CD4-positive, CD25-positive, alpha-beta regulatory T cell (primary cell): ENCODE results near the gene CEP20. TPM values are rescaled to one million over a fixed set of nuclear protein-coding genes. Genes with fewer than 3 reads are reported as not detected.
"Not testable (repeated sequence)": the region's sequence is repeated elsewhere in the genome, so short reads cannot be mapped to it uniquely, and the experiment has no call there.

ENCODE experiments used
- ATAC-seq, 2 donors: fragments of 150-1000 bp; cut with Tn5 transposase; one replicate each; pipeline ENCODE4 v1.10.0; 2021; ENCODE audit warnings: low read depth in 2 of 2, moderate number of reproducible peaks in 2 of 2, moderate library complexity in 1 of 2
- DNase-seq, 3 donors: peaks; one replicate each; pipeline versions ENCODE4 v3.0.0 to v3.0.0-alpha.2; 2012 to 2022; ENCODE audit warnings: mixed read lengths in 1 of 3
- H3K27ac ChIP-seq: one replicate; pipeline ENCODE4 v1.7.0; 2013; ENCODE audit warnings: mild to moderate bottlenecking, low read length; ENCODE audit not compliant: insufficient read depth, poor library complexity, severe bottlenecking
- H3K27me3 ChIP-seq: one replicate; pipeline ENCODE4 v1.7.0; 2013; ENCODE audit warnings: low read length; ENCODE audit not compliant: control insufficient read depth, insufficient read depth
- H3K36me3 ChIP-seq: one replicate; pipeline ENCODE4 v1.7.0; 2013; ENCODE audit warnings: mild to moderate bottlenecking, low read length, moderate library complexity; ENCODE audit not compliant: control insufficient read depth, insufficient read depth
- H3K4me1 ChIP-seq: 2 replicates; pipeline ENCODE4 v1.7.0; 2013; ENCODE audit warnings: mild to moderate bottlenecking, low read length; ENCODE audit not compliant: insufficient read depth, control insufficient read depth, poor library complexity, severe bottlenecking
- H3K4me3 ChIP-seq: one replicate; pipeline ENCODE4 v1.7.0; 2013; ENCODE audit warnings: low read depth, mild to moderate bottlenecking, low read length, moderate library complexity
- H3K9me3 ChIP-seq, 2 experiments: 1 replicate in 1 of 2; 2 replicates in 1 of 2; pipeline ENCODE4 v1.7.0; 2013; ENCODE audit warnings: low read length in 2 of 2, mild to moderate bottlenecking in 1 of 2, moderate library complexity in 1 of 2; ENCODE audit not compliant: control insufficient read depth in 2 of 2
- H3K27ac Mint-ChIP-seq, 3 donors: one replicate each; pipeline ENCODE4 v1.8.0; 2020 to 2022; ENCODE audit warnings: mild to moderate bottlenecking in 3 of 3, mixed read lengths in 3 of 3, moderate library complexity in 2 of 3
- H3K27me3 Mint-ChIP-seq: one replicate; pipeline ENCODE4 v1.8.0; 2022; ENCODE audit warnings: mild to moderate bottlenecking, mixed read lengths
- H3K36me3 Mint-ChIP-seq: one replicate; pipeline ENCODE4 v1.8.0; 2020; ENCODE audit warnings: mixed read lengths
- H3K4me1 Mint-ChIP-seq, 4 donors: one replicate each; pipeline ENCODE4 v1.8.0; 2020 to 2022; ENCODE audit warnings: mixed read lengths in 4 of 4, mild to moderate bottlenecking in 1 of 4
- H3K4me3 Mint-ChIP-seq, 4 donors: one replicate each; pipeline ENCODE4 v1.8.0; 2020 to 2022; ENCODE audit warnings: mild to moderate bottlenecking in 4 of 4, mixed read lengths in 4 of 4, moderate library complexity in 3 of 4
- H3K9me3 Mint-ChIP-seq, 7 donors: one replicate each; pipeline ENCODE4 v1.8.0; 2020 to 2022; ENCODE audit warnings: mixed read lengths in 7 of 7, mild to moderate bottlenecking in 3 of 7, moderate library complexity in 2 of 7
- polyA plus RNA-seq, 4 donors: library from polyadenylated mRNA; unstranded; fragments of 300-500 nt; fragmentation: Illumina TruSeq; gene quantifications; one replicate each; pipeline ENCODE4 v1.2.3, GENCODE V29; 2021
- total RNA-seq: library from RNA; stranded (reverse); gene quantifications from one replicate; pipeline ENCODE4 v1.2.3, GENCODE V29; 2022

CEP20 gene
- 14.8 TPM for total RNA-seq
- 10 to 100 TPM; 29.0 to 33.5 (median 31.6) TPM for polyA plus RNA-seq

DNA sequence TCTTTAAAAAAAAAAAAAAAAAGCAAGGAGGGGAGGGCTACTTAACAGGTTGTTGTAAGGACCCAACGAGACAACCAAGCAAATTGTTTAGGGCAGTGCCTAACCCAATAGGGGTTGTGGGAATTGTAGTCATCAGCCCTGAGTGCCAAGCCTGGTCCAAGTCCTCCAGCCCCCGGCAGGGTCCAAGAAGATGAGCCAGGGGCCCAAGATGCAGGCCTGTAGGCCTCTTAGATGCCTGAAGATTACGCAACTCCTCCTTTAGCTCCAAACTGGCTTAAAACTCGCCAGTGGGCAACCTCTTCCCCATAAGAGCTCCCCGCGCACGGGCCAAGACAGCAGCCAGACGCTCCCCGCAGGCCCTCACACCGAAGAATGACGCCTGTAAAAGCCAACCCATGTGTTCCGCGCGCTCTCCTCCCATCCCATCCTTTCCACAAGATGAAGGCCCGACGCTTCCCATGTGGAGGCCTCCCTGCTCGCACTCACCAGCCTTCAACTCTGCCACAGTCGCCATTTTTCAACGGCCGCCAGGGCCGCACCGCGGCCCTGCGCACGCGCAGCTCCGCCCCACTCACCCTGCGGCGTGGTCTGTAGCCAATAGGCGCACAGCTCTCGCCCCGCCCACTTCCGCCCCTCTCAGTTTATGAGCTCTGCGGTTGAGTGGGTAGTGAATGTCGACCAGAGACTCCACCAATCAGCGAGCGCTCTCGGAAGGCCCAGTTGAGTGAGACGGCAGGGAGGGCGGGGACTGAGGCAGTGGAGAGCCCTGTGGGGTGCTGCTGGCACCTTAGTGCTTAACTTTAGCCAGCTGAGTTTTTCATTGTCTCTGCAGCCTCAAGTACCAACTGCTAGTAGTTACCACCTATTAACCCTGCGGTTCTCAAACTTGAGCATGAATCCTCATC is at the start of gene CEP20:
CEP20 (minus strand) TSS at position 532 of the 905 bp plus-strand sequence; CDS start at position 514, 18 bp downstream.
- Mint-ChIP-seq H3K27me3 (no peaks in the 10 kb centered on the region), H3K4me1 (peaks cover 25 to 43% (median 31%) of the 10 kb centered on the region in 4 donors), H3K27ac (peak within 1 kb of the TSS; percentile 97 to 99 (median 99)), H3K9me3 (no peaks in the 10 kb centered on the region), H3K4me3 (peak within 1 kb of the TSS; percentile 98 to 100 (median 99)), H3K36me3 (no peaks in the 10 kb centered on the region)
- Histone ChIP-seq H3K27me3 (no peaks in the 10 kb centered on the region), H3K4me1 (peaks cover 20% of the 10 kb centered on the region), H3K27ac (peak within 1 kb of the TSS; percentile 73), H3K36me3 (peaks cover 6% of the 10 kb centered on the region), H3K4me3 (peak within 1 kb of the TSS; percentile 97), H3K9me3 (no peaks in the 10 kb centered on the region)
- ATAC-seq = peak; percentile 98 to 99
- DNase-seq = peak; percentile 100

- H3K4me1 ChIP-seq, H3K27ac Mint-ChIP-seq, H3K27ac ChIP-seq, H3K4me3 ChIP-seq, H3K36me3 ChIP-seq, H3K9me3 ChIP-seq, H3K27me3 Mint-ChIP-seq, H3K4me3 Mint-ChIP-seq, ATAC-seq, H3K36me3 Mint-ChIP-seq, H3K9me3 Mint-ChIP-seq, DNase-seq, H3K27me3 ChIP-seq: not testable (repeated sequence)
- peaks cover 0 to 13% (median 6%) of the 10 kb centered on the region in 4 donors for H3K4me1 Mint-ChIP-seq
Measured at GRCh38 chr16:15936809-15937208, 48.4 kb upstream of the CEP20 start.

DNA sequence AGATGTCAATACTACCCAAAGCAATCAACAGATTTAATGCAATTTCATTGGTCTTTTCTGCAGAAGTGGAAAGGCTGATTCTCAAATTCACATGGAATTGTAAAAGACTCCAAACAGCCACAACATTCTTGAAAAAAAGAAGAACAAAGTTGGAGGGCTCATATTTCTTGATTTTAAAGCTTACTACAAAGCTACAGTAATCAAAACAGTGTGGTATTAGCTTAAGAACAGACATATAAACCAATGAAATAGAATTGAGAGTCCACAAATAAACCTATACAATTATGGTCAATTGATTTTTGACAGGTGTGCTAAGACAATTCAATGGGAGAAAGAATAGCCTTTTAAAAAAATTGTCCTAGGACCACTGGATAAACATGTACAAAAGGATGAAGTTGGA is 46.6 kb upstream of the CEP20 start:
- H3K4me3 ChIP-seq = no peak overlapping the region
- no peaks in the 10 kb centered on the region for H3K27me3 ChIP-seq
- H3K4me1 ChIP-seq = no peaks in the 10 kb centered on the region
- no peaks in the 10 kb centered on the region for H3K9me3 ChIP-seq
- H3K27ac ChIP-seq = no peak overlapping the region
- H3K27me3 Mint-ChIP-seq = peaks cover 4% of the 10 kb centered on the region
- peaks cover 0 to 7% (median 2%) of the 10 kb centered on the region in 4 donors for H3K4me1 Mint-ChIP-seq
- H3K9me3 Mint-ChIP-seq = no peaks in the 10 kb centered on the region
- H3K36me3 Mint-ChIP-seq = no peaks in the 10 kb centered on the region
- no peak for ATAC-seq
- H3K4me3 Mint-ChIP-seq = no peak overlapping the region
- no peak overlapping the region for H3K27ac Mint-ChIP-seq
- H3K36me3 ChIP-seq = no peaks in the 10 kb centered on the region
- DNase-seq = no peak

GRCh38 chr16:15933781-15934180 is 45.4 kb upstream of the CEP20 start:
- H3K27ac ChIP-seq = no peak overlapping the region

DNA sequence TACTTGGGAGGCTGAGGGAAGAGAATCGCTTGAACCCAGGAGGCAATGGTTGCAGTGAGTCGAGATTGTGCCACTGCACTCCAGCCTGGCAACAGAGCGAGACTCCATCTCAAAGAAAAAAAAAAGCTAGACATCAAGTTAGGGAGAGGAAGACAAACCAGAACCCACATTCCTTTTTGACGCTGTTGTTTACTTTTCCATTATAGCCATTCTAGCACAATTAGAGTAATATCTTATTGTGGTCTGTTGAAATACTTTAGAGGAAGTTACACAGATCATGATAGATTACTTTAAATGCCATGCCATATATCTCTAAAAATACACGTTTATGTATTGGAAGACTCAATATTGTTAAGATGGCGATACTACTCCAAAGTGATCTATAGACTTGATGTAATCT is 44.5 kb upstream of the CEP20 start:
- H3K27me3 ChIP-seq = no peaks in the 10 kb centered on the region
- no peak for DNase-seq
- no peak overlapping the region for H3K27ac ChIP-seq
- Mint-ChIP-seq H3K4me3 (peak overlapping the region in 1 of 4 donors; percentile 7), H3K36me3 (no peaks in the 10 kb centered on the region), H3K9me3 (no peaks in the 10 kb centered on the region), H3K27me3 (peaks cover 4% of the 10 kb centered on the region), H3K4me1 (no peaks in the 10 kb centered on the region), H3K27ac (no peak overlapping the region)
- no peaks in the 10 kb centered on the region for H3K4me1 ChIP-seq
- ATAC-seq = no peak
- H3K4me3 ChIP-seq = no peak overlapping the region
- H3K36me3 ChIP-seq = no peaks in the 10 kb centered on the region
- H3K9me3 ChIP-seq = no peaks in the 10 kb centered on the region

More at GRCh38 chr16:15933781-15934180, 45.4 kb upstream of the CEP20 start:
- Mint-ChIP-seq H3K27ac (no peak overlapping the region), H3K27me3 (peaks cover 4% of the 10 kb centered on the region), H3K4me1 (no peaks in the 10 kb centered on the region), H3K36me3 (no peaks in the 10 kb centered on the region), H3K9me3 (no peaks in the 10 kb centered on the region), H3K4me3 (no peak overlapping the region)
- H3K27me3 ChIP-seq = no peaks in the 10 kb centered on the region
- no peak for ATAC-seq
- no peak overlapping the region for H3K4me3 ChIP-seq
- no peak for DNase-seq
- no peaks in the 10 kb centered on the region for H3K9me3 ChIP-seq
- no peaks in the 10 kb centered on the region for H3K4me1 ChIP-seq
- H3K36me3 ChIP-seq = no peaks in the 10 kb centered on the region

- H3K27ac ChIP-seq = no peak overlapping the region
- H3K36me3 ChIP-seq = no peaks in the 10 kb centered on the region
- no peaks in the 10 kb centered on the region for H3K27me3 ChIP-seq
- no peaks in the 10 kb centered on the region for H3K4me1 ChIP-seq
- Mint-ChIP-seq H3K4me3 (no peak overlapping the region), H3K9me3 (no peaks in the 10 kb centered on the region), H3K4me1 (no peaks in the 10 kb centered on the region), H3K27ac (no peak overlapping the region), H3K36me3 (no peaks in the 10 kb centered on the region), H3K27me3 (no peaks in the 10 kb centered on the region)
- DNase-seq = no peak
- no peak for ATAC-seq
- no peaks in the 10 kb centered on the region for H3K9me3 ChIP-seq
- no peak overlapping the region for H3K4me3 ChIP-seq
Measured at GRCh38 chr16:15928261-15929104, 40.1 kb upstream of the CEP20 start.

GRCh38 chr16:15925631-15926030 is 37.2 kb upstream of the CEP20 start:
- no peak for ATAC-seq
- no peak overlapping the region for H3K4me3 ChIP-seq
- no peak for DNase-seq
- no peaks in the 10 kb centered on the region for H3K4me1 ChIP-seq
- Mint-ChIP-seq H3K4me1 (no peaks in the 10 kb centered on the region), H3K27ac (no peak overlapping the region), H3K36me3 (no peaks in the 10 kb centered on the region), H3K4me3 (no peak overlapping the region), H3K27me3 (no peaks in the 10 kb centered on the region), H3K9me3 (no peaks in the 10 kb centered on the region)
- H3K9me3 ChIP-seq = no peaks in the 10 kb centered on the region
- no peak overlapping the region for H3K27ac ChIP-seq
- no peaks in the 10 kb centered on the region for H3K36me3 ChIP-seq
- no peaks in the 10 kb centered on the region for H3K27me3 ChIP-seq
